SK-N-MC (cell line): ENCODE results near the gene TMEM43.

ENCODE experiments used
- DNase-seq: peaks from one replicate; pipeline ENCODE4 v3.0.0-alpha.2; 2011; ENCODE audit warnings: low read depth, low spot score
- H3K27ac ChIP-seq: fragments of 200-600 bp; sonication (generic); 2 replicates; pipeline ENCODE4 v1.5.1; 2016; ENCODE audit warnings: mixed run types
- H3K36me3 ChIP-seq: fragments of 200-600 bp; sonication (generic); 2 replicates; pipeline ENCODE4 v1.6.1; 2017; ENCODE audit warnings: antibody characterized with exemption, low read length, mixed read lengths; ENCODE audit not compliant: insufficient read depth
- H3K4me3 ChIP-seq: fragments of 200-600 bp; sonication (generic); 2 replicates; pipeline ENCODE4 v1.5.1; 2016
- H3K9ac ChIP-seq: fragments of 200-600 bp; sonication (generic); 2 replicates; pipeline ENCODE4 v1.8.0; 2017; ENCODE audit warnings: mixed run types, mixed read lengths; ENCODE audit not compliant: insufficient read length
- H3K9me3 ChIP-seq: fragments of 200-600 bp; sonication (generic); 2 replicates; pipeline ENCODE4 v1.6.1; 2017; ENCODE audit warnings: low read depth, mild to moderate bottlenecking, antibody characterized with exemption, low read length, moderate library complexity, mixed read lengths
- EZH2 ChIP-seq: fragments of 200-600 bp; sonication (generic); IDR thresholded peaks from one replicate; pipeline ENCODE4 v1.6.1; 2017; ENCODE audit warnings: antibody characterized with exemption
- FOXP2 ChIP-seq: optimal IDR thresholded peaks from 2 replicates; pipeline ENCODE3; 2011; ENCODE audit warnings: mild to moderate bottlenecking, moderate library complexity; ENCODE audit not compliant: insufficient read depth; ENCODE audit errors: extremely low read length, control extremely low read depth
- POLR2AphosphoS5 ChIP-seq: IDR thresholded peaks from 2 replicates; pipeline ENCODE4 v1.6.1; 2012; ENCODE audit warnings: mild to moderate bottlenecking, low read depth, low read length, borderline replicate concordance

TMEM43 gene

GRCh38 chr3:14140668-14141067, 15.8 kb downstream of the TMEM43 start:
- no peak for DNase-seq
- no peaks in the 10 kb centered on the region for H3K36me3 ChIP-seq
- TF ChIP-seq EZH2, result no peak
- TF ChIP-seq FOXP2, result no peak
- TF ChIP-seq POLR2AphosphoS5, result no peak
- no peaks in the 10 kb centered on the region for H3K9me3 ChIP-seq
- H3K4me3 ChIP-seq, result no peak overlapping the region
- no peak overlapping the region for H3K27ac ChIP-seq
- H3K9ac ChIP-seq, result no peak overlapping the region

- Histone ChIP-seq H3K9me3 (no peaks in the 10 kb centered on the region), H3K27ac (no peak overlapping the region), H3K36me3 (no peaks in the 10 kb centered on the region; the same call in 1 of the 2 replicates), H3K9ac (no peak overlapping the region), H3K4me3 (no peak overlapping the region)
- DNase-seq, result no peak
- TF ChIP-seq POLR2AphosphoS5 (no peak), FOXP2 (no peak), EZH2 (no peak)
Observed at GRCh38 chr3:14141144-14141543, 16.3 kb downstream of the TMEM43 start.

- Histone ChIP-seq H3K4me3 (no peak overlapping the region), H3K9me3 (no peaks in the 10 kb centered on the region), H3K9ac (no peak overlapping the region), H3K36me3 (no peaks in the 10 kb centered on the region; the same call in 1 of the 2 replicates), H3K27ac (no peak overlapping the region)
- TF ChIP-seq POLR2AphosphoS5 (no peak), EZH2 (no peak), FOXP2 (no peak)
- DNase-seq, result no peak
Observed at GRCh38 chr3:14141602-14142341, 16.9 kb downstream of the TMEM43 start.

GRCh38 chr3:14142567-14143270, 17.9 kb downstream of the TMEM43 start:
- Histone ChIP-seq H3K4me3 (no peak overlapping the region), H3K9me3 (no peaks in the 10 kb centered on the region), H3K27ac (no peak overlapping the region), H3K36me3 (no peaks in the 10 kb centered on the region; the same call in 1 of the 2 replicates), H3K9ac (no peak overlapping the region)
- TF ChIP-seq FOXP2 (no peak), EZH2 (no peak), POLR2AphosphoS5 (no peak)
- no peak for DNase-seq

- TF ChIP-seq FOXP2, result no peak
- TF ChIP-seq EZH2, result no peak
- Histone ChIP-seq H3K27ac (peak overlapping the region; percentile 88; the same call in 1 of the 2 replicates), H3K36me3 (no peaks in the 10 kb centered on the region; the same call in 1 of the 2 replicates), H3K4me3 (no peak overlapping the region), H3K9ac (no peak overlapping the region), H3K9me3 (no peaks in the 10 kb centered on the region)
- no peak for DNase-seq
Observed at GRCh38 chr3:14143271-14144225, 18.7 kb downstream of the TMEM43 start.

GRCh38 chr3:14144423-14145075, 19.7 kb downstream of the TMEM43 start:
- 0 out of 2 replicates have a peak overlapping the region, but pooled peaks have one; percentile 9 for H3K4me3 ChIP-seq
- peak overlapping the region; percentile 51 for H3K9ac ChIP-seq
- peak; percentile 51 for DNase-seq
- H3K36me3 ChIP-seq, result no peaks in the 10 kb centered on the region; the same call in 1 of the 2 replicates
- TF ChIP-seq EZH2 (no peak), POLR2AphosphoS5 (no peak), FOXP2 (no peak)
- no peaks in the 10 kb centered on the region for H3K9me3 ChIP-seq
- peak overlapping the region; percentile 88 for H3K27ac ChIP-seq

GRCh38 chr3:14145236-14145635, 20.4 kb downstream of the TMEM43 start:
- DNase-seq, result no peak
- Histone ChIP-seq H3K4me3 (no peak overlapping the region), H3K27ac (peak overlapping the region; percentile 88), H3K36me3 (no peaks in the 10 kb centered on the region; the same call in 1 of the 2 replicates), H3K9ac (peak overlapping the region; percentile 51), H3K9me3 (no peaks in the 10 kb centered on the region)
- TF ChIP-seq FOXP2 (no peak), EZH2 (no peak), POLR2AphosphoS5 (no peak)
